GM18517 (cell line): Measurements from ENCODE around the gene IGLL5.
"Not testable (repeated sequence)": the region's sequence is repeated elsewhere in the genome, so short reads cannot be mapped to it uniquely, and the experiment has no call there.

Experiments
- ATAC-seq: cut with Tn5 transposase; IDR thresholded peaks from one replicate; pipeline ENCODE4 v1.9.1; 2021; ENCODE audit warnings: mild to moderate bottlenecking, moderate library complexity; ENCODE audit not compliant: unreplicated experiment

The IGLL5 gene

DNA sequence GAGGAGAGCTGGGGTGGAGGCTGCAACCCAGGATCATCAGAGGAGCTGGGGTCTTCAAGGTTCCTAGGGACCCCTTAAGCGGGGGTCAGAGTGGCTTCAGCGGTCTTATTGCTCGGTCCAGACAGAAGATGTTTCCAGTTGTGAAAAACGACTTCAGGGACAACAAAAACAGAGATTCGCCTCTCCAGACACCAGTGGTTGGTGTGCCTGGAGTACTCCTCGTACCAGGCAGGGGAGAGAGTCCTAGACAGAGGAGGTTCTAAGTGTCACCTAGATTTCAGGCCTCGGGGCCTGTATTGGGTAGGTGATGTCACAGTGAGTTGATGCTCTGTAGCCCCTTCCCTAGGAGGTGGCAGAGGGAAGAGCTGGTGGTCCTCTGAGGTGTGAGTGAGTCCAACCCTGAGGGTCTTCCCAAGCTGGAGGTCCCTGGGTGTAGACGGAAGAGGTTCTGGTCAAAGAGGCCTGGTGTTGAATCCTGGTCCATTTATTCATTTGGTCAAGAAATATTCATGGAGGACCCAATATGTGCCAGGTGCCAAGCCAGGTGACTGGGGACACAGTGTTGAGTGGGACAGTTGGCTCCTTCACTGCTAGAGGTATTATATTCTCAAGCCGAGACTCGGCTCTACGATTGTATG lies 4.4 kb upstream of the IGLL5 start:
- ATAC-seq, result no peak

DNA sequence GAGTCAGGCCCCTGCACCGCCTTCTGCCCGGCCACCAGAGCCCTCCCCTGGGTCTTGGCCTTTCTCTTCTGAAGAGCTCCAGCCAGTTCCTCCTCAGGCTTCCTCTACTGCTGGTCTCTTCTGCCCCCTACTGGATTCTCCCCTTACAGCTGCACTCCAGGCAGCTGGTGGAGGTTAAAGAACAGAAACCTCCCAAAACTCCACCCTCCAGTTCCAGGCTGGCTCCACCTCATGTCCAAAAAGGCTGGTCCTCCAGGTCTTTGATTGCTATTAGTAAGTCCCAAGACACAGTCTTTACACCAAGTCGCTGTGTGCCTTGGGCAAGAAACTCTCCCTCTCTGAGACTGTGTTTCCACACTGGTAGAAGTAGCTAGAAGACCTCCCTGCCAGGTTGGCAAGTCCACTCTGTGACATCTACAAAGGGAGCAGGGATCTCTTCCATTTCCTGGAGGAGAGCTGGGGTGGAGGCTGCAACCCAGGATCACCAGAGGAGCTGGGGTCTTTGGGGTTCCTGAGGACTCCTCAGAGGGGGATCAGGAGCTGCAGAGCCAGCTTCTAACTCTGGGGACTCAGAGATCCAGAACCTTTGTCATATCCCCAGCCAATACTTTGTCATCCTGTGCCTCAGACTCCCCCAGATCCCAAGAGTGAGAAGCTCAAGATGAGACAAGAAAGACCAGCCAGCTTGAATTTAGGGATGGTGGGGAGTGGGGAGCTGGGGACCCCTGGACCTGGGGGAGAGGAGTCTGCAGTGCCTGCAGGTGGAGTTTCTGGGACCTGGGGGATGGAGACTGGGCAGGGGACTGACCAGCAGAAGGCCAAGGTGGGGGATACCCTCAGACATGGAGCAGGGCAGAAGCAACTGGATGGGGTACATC lies 3.4 kb upstream of the IGLL5 start:
- peak; percentile 54 for ATAC-seq

DNA sequence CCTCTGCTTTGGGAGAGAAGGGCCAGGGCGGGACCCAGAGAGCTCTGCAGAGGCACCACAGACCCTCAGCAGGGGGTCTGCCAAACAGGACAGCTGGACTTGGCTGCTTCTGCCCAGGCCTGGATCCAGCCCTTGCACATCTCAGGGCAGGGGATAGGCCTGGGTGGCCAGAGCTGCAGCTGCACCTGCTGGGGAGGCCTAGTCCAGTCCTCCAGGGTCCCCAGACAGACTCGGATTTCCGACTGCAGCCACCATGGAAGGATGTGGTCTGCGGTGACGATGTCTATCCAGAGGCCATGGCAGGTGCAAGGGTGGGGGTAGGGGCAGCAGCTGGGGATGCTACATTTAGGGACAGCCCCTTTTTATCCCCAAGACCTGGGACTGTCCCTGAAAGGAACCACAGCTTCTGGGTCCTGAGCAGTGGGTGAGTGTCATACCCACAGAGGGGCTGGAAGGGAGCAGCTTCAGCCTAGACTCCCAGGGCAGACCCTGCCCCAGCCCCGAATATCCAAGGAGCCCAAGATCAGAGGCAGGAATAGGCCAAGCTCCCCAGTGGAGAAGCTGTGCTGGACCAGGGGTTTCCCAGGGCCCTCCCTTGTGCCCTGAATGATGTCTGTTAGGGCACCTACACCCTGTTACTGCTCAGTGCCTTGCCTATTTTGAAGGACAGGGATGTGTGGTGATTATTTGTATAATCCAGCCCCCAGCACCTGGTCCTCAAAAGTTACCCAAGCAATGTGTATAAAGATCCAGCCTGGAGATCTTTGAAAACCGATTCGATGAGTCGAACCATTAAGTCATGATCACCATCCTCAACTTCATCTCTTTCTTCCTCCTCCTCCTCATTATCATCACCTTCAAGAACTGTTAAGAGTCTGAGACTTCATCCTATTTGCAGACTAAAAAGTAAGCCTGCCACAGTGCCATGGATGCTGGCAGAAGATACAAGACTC lies 2.5 kb upstream of the IGLL5 start:
- ATAC-seq, result peak; percentile 53

DNA sequence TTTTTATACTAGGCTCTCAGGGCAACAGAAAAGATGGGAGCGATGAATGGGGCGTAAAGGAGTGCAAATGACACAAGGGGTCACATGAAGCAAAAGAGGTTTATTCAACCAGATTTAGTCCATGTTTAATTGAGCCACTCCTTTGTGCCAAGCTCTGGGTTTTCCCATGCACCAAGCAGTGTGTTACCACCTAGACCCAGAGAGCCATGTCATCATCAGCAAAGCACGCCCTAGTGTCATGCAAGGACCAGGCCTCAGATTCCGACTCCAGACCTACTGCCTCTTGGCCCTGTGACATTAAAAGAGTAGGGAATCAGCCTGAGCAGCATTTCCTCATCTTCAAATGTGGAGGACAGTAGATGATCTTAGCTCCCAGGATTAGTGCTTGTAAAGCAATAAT lies 1.1 kb upstream of the IGLL5 start:
- no peak for ATAC-seq

DNA sequence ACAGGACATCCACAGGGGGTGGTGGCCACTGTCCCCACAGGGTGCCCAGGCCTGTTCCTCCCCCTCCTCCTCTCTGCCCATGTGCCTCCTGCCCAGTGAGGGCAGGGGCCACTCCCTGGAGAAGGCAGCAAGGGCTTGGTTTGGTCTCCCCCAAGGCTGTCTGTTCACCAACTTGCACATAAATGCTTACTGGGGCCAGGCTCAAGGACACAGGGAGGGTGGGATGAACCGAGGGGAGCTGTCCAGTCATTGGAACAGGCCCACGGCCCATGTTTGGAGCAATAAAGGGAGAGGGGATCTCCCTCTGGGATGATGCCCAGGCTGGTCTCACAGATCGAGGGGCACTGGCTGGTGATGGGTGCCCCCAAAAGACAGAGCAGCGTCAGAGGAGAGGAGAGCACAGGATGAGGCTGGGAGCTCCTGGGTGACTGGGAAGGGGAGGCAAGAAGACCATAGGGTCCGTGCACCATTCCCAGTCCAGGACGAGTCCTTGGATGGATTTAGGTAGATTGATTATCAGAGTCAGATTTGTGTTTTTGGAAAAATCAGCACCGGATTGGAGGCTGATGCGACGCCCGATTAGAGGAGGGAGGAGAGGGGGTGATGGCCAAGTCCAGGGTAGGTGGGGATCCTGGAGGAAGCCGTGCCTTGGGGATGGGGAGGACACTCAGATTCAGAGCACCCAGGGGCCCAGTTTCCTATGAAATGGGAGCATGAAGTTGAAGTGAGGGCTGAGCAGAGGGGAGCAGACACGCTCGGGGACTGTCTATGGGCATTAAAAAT lies 1.1 kb downstream of the IGLL5 start:
- ATAC-seq, result no peak

DNA sequence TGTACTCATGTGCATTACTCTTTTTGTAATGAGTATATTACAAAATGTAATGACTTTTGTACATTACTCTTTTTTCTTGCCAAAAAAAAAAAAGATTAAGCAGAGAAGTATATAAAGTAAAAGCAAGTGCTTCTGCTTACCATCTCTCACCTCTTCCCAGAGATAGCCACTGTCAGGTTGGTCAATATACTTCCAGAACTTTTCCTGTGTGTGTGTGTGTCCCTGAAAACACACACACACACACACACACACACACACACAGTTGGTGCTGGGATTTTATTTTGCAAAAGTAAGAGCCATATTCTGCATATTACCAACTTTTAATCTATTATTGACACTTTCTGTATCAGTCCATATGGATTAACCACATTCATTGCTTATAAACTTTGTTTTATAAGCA lies 2.5 kb downstream of the IGLL5 start:
- ATAC-seq, result no peak

DNA sequence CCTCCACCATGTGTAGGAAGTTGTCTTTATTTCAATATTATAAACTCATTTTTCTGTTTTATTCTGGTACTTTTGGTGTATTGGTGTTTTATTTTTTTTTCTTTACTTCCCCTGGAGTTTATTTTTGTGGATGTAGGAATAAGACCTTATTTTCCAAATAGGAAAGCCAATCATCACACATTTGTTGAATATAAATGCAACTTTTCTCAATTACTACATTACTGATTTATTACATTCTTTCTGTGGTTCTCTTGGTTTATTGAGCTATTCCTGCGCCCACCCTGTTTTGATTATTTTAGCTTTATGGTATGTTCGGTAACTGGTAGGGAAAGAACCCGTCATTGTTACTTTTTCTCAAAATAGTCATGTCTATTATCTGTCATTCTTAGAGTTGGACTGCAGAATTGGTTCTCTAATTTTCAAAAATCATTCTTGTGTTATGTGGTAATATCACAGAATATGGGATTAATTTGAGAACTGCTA lies 3.6 kb downstream of the IGLL5 start:
- ATAC-seq, result no peak

DNA sequence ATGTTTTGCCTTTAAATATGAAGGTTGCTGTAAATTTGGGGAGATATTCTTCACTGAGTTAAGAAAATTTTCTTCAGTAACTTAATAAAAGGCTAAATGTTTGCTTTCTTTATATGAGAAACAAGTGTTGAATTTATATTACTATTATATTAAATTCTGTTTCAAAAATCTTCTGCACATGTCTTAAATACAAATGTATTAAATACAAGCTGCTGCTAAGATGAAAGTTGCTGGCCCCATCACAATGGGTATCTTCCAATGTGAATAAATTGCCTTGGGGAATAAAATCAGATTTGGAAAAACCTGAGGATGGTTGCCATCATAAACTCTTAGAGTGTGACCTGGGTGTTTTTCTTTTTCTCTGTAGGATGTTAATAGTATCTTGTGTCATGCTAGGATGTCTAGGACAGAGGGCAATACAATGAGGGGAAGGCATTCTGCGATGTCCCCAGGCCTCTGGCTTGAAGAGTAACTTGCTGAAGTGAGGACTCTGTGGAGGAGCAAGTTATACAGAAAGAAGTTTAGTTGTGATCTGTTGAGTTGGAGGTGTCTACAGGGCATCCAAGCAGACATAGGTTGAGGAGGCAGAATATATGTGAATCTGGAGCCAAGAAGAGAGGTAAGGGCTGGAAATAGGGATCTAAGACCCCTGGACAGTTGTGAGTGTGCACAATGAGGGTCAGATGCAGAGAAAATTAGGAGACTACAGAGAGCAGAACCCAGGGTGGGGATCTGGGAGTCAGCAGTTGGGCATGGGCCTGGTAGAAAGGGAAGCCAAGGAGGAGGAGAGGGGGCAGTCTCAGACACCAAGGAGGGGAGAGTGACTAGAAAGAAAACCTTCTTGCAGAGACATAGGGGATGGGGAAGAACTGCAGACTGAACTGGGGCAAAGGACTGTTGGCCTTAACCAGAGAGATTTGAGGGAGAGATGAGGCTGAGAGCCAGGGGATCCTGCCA lies 4.8 kb downstream of the IGLL5 start:
- no peak for ATAC-seq

DNA sequence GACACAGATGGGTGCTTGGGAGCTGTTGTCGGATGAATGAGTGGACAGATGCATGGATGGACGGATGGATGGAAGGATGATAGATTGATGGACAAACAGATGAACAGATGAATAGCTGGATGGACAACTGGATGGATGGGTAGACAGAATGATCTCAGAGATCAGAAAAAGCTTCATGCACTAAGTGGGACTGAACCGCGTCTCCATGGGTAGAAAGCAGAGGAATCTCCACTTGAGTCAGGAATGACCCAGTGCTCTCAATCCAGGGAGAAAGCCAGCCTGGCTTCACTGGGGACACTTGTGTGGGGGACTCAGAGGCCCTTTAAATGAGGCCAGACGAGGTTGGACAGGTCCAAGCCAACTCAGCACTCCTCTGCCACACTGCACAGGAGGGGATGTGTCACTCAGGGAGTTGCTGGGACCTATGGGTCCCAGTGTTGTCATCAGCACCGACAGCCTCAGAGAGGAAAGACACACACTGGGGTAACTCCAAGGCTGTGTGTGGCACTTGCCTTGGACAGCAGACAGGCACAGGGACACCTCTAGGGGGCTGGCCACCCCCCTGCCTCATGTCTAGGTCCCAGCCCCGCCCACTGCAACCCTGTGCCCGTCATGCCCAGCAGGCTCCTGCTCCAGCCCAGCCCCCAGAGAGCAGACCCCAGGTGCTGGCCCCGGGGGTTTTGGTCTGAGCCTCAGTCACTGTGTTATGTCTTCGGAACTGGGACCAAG lies 5.6 kb downstream of the IGLL5 start:
- ATAC-seq, result no peak

DNA sequence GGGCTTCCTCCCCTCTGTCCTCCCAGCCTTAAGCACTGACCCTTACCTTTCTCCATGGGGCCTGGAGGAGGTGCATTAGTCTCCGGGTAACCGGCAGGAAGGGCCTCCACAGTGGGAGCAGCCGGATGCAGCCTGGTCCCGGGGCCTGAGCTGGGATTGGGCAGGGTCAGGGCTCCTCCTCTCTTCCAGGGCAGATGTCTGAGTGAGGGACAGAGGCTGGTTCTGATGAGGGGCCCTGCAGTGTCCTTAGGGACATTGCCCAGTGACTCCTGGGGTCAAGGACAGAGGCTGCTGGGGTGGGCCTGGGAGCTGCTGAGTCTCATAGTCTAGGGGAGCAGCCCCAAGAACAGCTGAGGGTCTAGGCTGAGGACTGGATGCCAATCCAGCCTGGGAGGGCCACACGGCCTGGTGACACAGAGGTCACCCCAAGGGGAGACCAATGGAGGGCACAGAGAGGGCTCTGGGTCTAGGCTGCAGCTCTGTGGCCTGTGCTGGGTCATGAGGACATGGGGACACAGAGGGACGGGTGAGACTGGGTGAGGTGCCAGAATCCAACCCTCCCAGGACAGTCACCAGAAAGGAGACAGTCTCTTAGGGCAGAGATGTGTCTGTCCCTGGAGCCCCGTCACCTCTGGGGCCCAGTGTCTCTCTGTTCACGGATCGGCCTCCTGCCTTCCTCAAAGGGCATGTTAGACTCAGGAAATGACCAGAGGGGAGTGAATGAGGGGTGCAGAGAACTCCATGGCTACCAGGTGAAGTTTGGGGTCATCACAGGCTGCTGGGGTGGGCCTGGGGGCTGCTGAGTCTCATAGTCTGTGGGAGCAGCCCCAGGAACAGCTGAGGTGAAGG lies 6.5 kb downstream of the IGLL5 start:
- ATAC-seq, result no peak

DNA sequence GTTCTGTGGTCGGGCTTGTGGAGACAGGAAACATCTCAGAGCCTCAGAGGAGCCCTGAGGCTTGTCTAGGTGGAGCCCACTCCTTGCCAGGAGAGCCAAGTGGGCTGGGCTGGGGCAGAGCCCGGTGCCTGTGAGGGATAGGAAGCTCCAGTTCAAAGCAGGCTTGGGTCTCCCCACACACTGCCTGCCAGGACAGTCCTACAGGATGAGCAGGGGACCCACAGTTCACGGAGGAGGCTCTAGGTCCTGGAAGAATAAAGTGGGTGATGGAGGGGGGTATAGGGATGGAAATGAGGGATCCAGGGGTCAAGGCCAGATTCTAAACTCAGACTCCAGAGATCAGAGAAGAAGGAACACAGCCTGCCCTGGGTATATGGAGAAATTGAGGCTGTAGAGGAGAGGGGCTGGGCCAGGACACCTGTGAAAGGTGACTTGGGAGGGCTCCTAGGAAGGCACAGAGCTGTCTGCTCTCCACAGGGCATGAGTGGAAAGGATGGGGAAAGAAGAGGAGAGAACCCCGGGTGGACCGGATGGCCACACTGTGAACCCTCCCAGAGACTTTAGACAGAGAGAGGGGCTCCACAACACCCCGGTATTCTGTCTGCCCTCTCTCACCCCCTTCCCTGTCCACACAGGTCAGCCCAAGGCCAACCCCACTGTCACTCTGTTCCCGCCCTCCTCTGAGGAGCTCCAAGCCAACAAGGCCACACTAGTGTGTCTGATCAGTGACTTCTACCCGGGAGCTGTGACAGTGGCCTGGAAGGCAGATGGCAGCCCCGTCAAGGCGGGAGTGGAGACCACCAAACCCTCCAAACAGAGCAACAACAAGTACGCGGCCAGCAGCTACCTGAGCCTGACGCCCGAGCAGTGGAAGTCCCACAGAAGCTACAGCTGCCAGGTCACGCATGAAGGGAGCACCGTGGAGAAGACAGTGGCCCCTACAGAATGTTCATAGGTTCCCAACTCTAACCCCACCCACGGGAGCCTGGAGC lies 7.4 kb downstream of the IGLL5 start:
- ATAC-seq, result no peak

DNA sequence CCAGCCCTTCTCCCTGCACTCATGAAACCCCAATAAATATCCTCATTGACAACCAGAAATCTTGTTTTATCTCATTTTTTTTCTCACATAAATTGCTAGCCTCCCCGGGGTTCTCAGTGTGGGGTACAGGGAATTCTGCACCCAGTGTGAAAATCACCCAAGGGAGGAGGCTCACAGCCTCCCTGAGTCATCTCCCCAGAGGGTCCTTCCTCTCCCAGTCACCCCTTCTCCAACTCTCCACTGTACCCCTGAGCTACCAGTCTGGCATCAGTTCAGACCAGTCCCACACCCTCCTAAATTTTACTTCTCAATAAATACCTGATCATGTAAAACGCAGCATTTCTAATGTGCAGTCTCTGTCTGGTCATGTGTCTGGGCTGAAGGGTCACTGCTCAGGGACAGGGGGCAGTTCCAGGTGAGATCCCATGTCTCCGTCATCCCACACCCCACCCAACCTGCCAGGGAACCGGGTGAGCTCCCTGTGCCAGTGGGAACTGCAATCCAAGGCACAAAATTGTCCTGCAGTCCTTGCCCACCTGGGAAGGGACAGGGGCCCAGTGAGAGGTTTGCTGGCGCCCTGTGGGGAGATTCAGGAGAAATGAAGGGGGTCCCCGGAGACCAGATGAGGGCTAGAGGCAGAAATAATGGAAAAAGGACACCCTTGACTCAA lies 8.3 kb downstream of the IGLL5 start:
- no peak for ATAC-seq

DNA sequence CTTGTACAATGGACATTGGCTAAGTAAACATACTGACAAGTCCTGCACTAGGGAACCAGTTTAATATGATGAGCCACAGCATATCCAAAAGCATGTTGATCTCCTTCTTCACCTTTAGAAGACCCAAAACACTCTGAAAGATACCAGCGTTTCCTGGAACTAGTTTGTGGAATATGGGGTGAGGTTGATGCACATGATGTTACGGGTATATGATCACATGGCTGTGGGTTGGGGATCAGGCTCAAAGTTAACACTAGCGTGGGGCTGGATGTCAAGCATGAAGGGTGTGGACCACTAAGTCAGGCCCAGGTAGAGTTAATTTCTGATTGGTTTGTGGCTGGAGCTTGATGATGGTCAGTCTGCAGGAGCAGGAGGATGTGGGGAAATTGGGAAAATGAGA lies 9.0 kb downstream of the IGLL5 start:
- ATAC-seq, result no peak

DNA sequence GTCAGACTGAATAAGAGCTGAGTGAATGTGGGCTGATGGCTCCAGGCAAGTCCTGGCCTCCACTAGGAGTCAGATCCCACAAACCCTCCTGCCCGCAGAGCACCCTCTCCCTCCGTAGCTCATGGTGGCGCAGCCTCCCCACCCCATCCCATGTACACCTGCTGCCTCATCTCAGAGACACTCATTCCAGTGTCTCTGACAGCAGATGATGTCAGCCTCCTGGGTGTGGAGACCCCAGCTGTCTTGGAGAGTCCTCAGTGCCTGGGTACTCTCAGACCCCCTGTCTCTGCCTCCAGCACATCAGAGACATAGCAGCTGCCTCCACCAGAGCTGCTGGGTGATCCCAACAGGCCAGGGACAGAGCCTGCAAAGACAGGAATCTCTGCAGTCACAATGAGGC lies 9.5 kb downstream of the IGLL5 start:
- no peak for ATAC-seq

DNA sequence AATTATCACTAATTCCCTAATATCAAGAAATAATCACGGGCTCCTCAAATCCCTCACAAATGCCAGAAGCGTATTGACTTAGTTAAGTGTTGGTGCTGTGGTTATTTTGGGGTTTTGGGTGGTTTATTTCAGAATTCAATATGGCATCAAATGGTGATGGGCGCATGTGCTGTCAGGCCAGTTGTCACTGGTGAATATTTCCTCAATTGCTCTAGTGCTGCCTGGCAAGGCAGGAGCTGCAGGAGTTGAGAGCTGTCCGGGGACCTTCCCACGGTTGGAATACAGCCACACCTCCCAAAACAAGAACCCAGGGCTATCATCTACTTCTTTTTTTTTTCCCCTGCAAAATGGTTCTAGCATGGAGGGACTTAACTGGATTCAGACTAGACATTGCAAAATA lies 10.3 kb downstream of the IGLL5 start:
- ATAC-seq, result no peak

DNA sequence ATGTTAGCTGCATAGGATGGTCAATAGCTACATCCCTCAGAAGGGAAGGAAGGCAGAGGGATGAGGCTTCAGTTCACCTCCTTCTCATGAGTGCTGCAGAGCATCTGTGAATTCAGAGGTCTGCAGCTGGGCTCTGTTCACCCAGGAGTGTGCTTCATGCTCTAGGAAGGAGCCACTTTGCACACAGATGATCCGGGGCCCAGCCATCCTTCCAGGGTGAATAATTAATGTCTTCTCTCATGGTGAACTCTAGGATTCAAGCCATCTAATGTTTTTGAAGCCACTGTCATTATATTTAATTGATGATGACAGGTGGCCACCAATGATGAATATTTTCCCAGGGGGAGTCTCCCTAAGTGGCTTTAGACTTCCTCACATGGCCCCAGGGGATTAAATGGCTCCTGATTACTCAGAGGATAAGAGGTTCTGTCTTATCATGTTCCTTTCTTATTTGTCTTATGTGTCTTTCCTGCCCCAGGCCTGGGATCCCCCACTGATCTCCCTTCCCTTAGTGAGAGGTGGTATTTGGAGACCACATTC lies 10.9 kb downstream of the IGLL5 start:
- ATAC-seq, result not testable (repeated sequence)
